Endothelial cell of umbilical vein (primary cell): ENCODE results near the gene HK1. TPM values are rescaled to one million over a fixed set of nuclear protein-coding genes. Genes with fewer than 3 reads are reported as not detected.

Source experiments
- BruUV-seq: library from RNA; stranded (reverse); fragments of 400-500 nt; replicated peaks from 2 replicates; lab custom pipeline; 2021; lab: Mats Ljungman, UMichigan
- CTCF ChIA-PET: fragments of 300-600, 350-600 bp; sonication (Branson Sonifier 250); formaldehyde crosslinking; loops from one replicate; lab custom pipeline; 2021; ENCODE audit warnings: antibody characterized with exemption, inconsistent platforms; lab: Charles Lee
- POLR2A ChIA-PET: fragments of 300-600, 350-600 bp; sonication (Branson Sonifier 250); formaldehyde crosslinking; loops from one replicate; lab custom pipeline; 2021; ENCODE audit warnings: antibody characterized with exemption, inconsistent platforms; lab: Charles Lee
- DNase-seq: peaks from one replicate; pipeline ENCODE4 v3.0.0-alpha.2; 2011; ENCODE audit warnings: low read depth, low spot score
- FAIRE-seq: peaks from 2 replicates; lab custom pipeline; 2011; peaks lifted over from hg19 to GRCh38; lab: Jason Lieb, UNC
- H2AFZ ChIP-seq: 2 replicates; pipeline ENCODE4 v1.6.0; 2012; ENCODE audit warnings: low read depth, low read length, control low read depth, inconsistent platforms
- H3K27ac ChIP-seq: 2 replicates; pipeline ENCODE4 v1.5.1; 2011; ENCODE audit warnings: low read depth, mild to moderate bottlenecking, control low read depth, low read length, moderate library complexity; ENCODE audit not compliant: insufficient read depth
- H3K27me3 ChIP-seq, 2 experiments: 2 replicates each; pipeline versions ENCODE4 v1.6.0 to v1.6.1; 2011; ENCODE audit warnings: low read length in 2 of 2, mixed read lengths in 1 of 2; ENCODE audit not compliant: control insufficient read depth in 2 of 2, insufficient read depth in 2 of 2
- H3K36me3 ChIP-seq, 2 experiments: 2 replicates in 1 of 2; 3 replicates in 1 of 2; pipeline ENCODE4 v1.5.1; 2011; ENCODE audit warnings: low read length in 2 of 2, mild to moderate bottlenecking in 1 of 2, moderate library complexity in 1 of 2; ENCODE audit not compliant: control insufficient read depth in 2 of 2, insufficient read depth in 2 of 2; ENCODE audit errors: extremely low read depth in 1 of 2
- H3K4me1 ChIP-seq: 3 replicates; pipeline ENCODE4 v1.5.1; 2011; ENCODE audit warnings: mild to moderate bottlenecking, low read length; ENCODE audit not compliant: control insufficient read depth, insufficient read depth; ENCODE audit errors: extremely low read depth
- H3K4me2 ChIP-seq: 2 replicates; pipeline ENCODE4 v1.6.1; 2011; ENCODE audit warnings: low read length, control low read depth, mixed read lengths; ENCODE audit not compliant: insufficient read depth
- H3K4me3 ChIP-seq, 3 experiments: fragments of 200-600 bp in 1 of 3; sonication (generic), shearing (Covaris generic) in 1 of 3; replicated peaks in 1 of 3; 2 replicates each; pipeline ENCODE4 v1.5.1; 2011 to 2016; ENCODE audit warnings: control low read depth in 3 of 3, low read length in 3 of 3, mild to moderate bottlenecking in 2 of 3, inconsistent platforms in 1 of 3, low read depth in 1 of 3, moderate library complexity in 1 of 3; ENCODE audit not compliant: insufficient read depth in 1 of 3
- H3K79me2 ChIP-seq: 2 replicates; pipeline ENCODE4 v1.6.0; 2012; ENCODE audit warnings: low read length, inconsistent platforms; ENCODE audit not compliant: control insufficient read depth, insufficient read depth
- H3K9ac ChIP-seq: replicated peaks from 2 replicates; pipeline ENCODE3; 2011; ENCODE audit warnings: low read length, control low read depth; ENCODE audit not compliant: insufficient read depth; ENCODE audit errors: extremely low read depth
- H3K9me1 ChIP-seq: replicated peaks from 3 replicates; pipeline ENCODE4 v1.6.0; 2011; ENCODE audit warnings: mild to moderate bottlenecking, low read length; ENCODE audit not compliant: control insufficient read depth, insufficient read depth; ENCODE audit errors: extremely low read depth
- H3K9me3 ChIP-seq: replicated peaks from 2 replicates; pipeline ENCODE4 v1.5.1; 2012; ENCODE audit warnings: low read length, inconsistent platforms; ENCODE audit not compliant: control insufficient read depth, insufficient read depth
- H4K20me1 ChIP-seq: replicated peaks from 2 replicates; pipeline ENCODE3; 2011; ENCODE audit warnings: mild to moderate bottlenecking, low read length; ENCODE audit not compliant: control insufficient read depth, insufficient read depth; ENCODE audit errors: extremely low read depth
- EZH2 ChIP-seq: IDR thresholded peaks from 2 replicates; pipeline ENCODE4 v1.6.1; 2012; ENCODE audit warnings: borderline replicate concordance, low read depth, mild to moderate bottlenecking, moderate library complexity, low read length, inconsistent platforms; ENCODE audit not compliant: severe bottlenecking
- FOS ChIP-seq: IDR thresholded peaks from 2 replicates; pipeline ENCODE4 v1.6.1; 2011; ENCODE audit warnings: mild to moderate bottlenecking, low read length, moderate library complexity, borderline replicate concordance; ENCODE audit not compliant: insufficient read depth
- GATA2 ChIP-seq: IDR thresholded peaks from 2 replicates; pipeline ENCODE4 v1.7.0; 2011; ENCODE audit warnings: low read depth, mild to moderate bottlenecking, moderate library complexity, mixed read lengths, low read length; ENCODE audit not compliant: insufficient read length, insufficient read depth
- JUN ChIP-seq: IDR thresholded peaks from 2 replicates; pipeline ENCODE4 v1.6.1; 2011; ENCODE audit warnings: borderline replicate concordance, low read depth; ENCODE audit not compliant: insufficient read length, insufficient read depth
- MYC ChIP-seq: IDR thresholded peaks from one replicate; pipeline ENCODE4 v1.6.1; 2011; ENCODE audit warnings: mild to moderate bottlenecking, low read depth, low read length
- POLR2A ChIP-seq: IDR thresholded peaks from 2 replicates; pipeline ENCODE4 v1.6.1; 2012; ENCODE audit warnings: low read depth, mild to moderate bottlenecking, control low read depth, low read length
- POLR2AphosphoS5 ChIP-seq: IDR thresholded peaks from 2 replicates; pipeline ENCODE4 v1.6.1; 2012; ENCODE audit warnings: low read depth, mild to moderate bottlenecking, control low read depth, low read length, moderate library complexity; ENCODE audit not compliant: insufficient read depth
- dilution Hi-C: fragments of 300-500 bp; cut with MboI; formaldehyde crosslinking; loops from one replicate; pipeline ENCODE4 v1.15.0; 2019; ENCODE audit warnings: low sequenced_read_pairs; ENCODE audit not compliant: extremely low pct_ligation_motif_present
- intact Hi-C: fragments of 100-400 bp; cut with micrococcal nuclease; formaldehyde crosslinking; loops from one replicate; pipeline ENCODE4 v1.10.0; 2022
- polyA plus RNA-seq, 4 experiments: library from polyadenylated mRNA; depleted of rRNA in 3 of 4; stranded (reverse) in 3 of 4; unstranded in 1 of 4; fragments of >200 nt; gene quantifications; 2 replicates each; pipeline versions ENCODE4 v1.2.1 to v1.2.3, GENCODE V29; 2011 to 2012; ENCODE audit warnings: missing spikeins in 1 of 4
- total RNA-seq: library from RNA; stranded (reverse); gene quantifications from 2 replicates; pipeline ENCODE4 v1.2.3, GENCODE V29; 2021
- TF ChIP-seq, protein P1 (sequence below): IDR thresholded peaks from 2 replicates; pipeline ENCODE4 v1.6.1; 2011; ENCODE audit not compliant: insufficient read depth, insufficient read length
- TF ChIP-seq, protein P2 (sequence below), 2 donors: IDR thresholded peaks; 1 replicate in 1 of 2; 2 replicates in 1 of 2; pipeline ENCODE4 v1.5.1; 2011; ENCODE audit warnings: low read length in 2 of 2, mild to moderate bottlenecking in 2 of 2, moderate library complexity in 2 of 2, control low read depth in 1 of 2, inconsistent platforms in 1 of 2, low read depth in 1 of 2; ENCODE audit not compliant: insufficient read depth in 1 of 2; ENCODE audit errors: extremely low read depth in 1 of 2

HK1 gene
- total and polyA plus RNA-seq, 2 donors (not counting 3 experiments of a cell fraction or from before 2014, with no cell fraction given): 50.8 to 121 TPM

DNA sequence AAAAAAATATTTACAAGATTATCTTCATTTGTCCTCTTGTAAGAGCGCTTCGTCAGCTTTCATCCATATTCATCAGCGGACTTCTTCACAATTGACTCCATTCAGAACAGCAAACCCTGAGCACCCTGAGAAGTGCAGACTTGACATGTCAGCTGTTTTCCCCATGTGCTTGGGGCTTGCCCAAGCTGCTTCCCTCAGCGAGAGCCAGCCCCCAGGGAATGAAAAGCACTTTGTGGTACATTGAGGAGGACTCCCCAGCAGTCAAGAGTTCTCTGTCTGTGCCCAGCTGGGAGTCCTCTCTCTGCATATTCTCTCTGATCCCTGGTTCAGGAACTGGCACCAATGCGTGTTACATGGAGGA is 35.5 kb upstream of the HK1 start:
- Histone ChIP-seq H3K4me2 (no peak overlapping the region), H3K27ac (no peak overlapping the region), H3K9me1 (no peaks in the 10 kb centered on the region), H3K4me3 (no peak overlapping the region), H3K4me1 (peaks cover 14% of the 10 kb centered on the region), H3K27me3 (no peaks in the 10 kb centered on the region), H3K9me3 (no peaks in the 10 kb centered on the region), H2AFZ (no peak overlapping the region), H3K36me3 (no peaks in the 10 kb centered on the region), H3K79me2 (no peaks in the 10 kb centered on the region), H3K9ac (no peak overlapping the region), H4K20me1 (no peaks in the 10 kb centered on the region)
- BruUV-seq: no TSS peak
- ChIA-PET CTCF (interaction anchor here (0.9 to 6.5 kb wide), 5 partner anchors 36 to 166 kb away, joined by 3 to 103 read pairs (median 6); partner anchors contain the start of gene HK1), POLR2A (interaction anchor here (0.6 to 0.7 kb wide), 3 partner anchors 34 to 111 kb away, joined by 4 to 10 read pairs (median 5); no protein-coding TSS in a partner anchor)
- TF ChIP-seq JUN: no peak
- TF ChIP-seq POLR2A: no peak
- TF ChIP-seq GATA2: no peak
- TF ChIP-seq MYC: no peak
- TF ChIP-seq, protein P1, sequence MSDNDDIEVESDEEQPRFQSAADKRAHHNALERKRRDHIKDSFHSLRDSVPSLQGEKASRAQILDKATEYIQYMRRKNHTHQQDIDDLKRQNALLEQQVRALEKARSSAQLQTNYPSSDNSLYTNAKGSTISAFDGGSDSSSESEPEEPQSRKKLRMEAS: no peak
- TF ChIP-seq EZH2: no peak
- no peak for TF ChIP-seq FOS
- TF ChIP-seq, protein P2, sequence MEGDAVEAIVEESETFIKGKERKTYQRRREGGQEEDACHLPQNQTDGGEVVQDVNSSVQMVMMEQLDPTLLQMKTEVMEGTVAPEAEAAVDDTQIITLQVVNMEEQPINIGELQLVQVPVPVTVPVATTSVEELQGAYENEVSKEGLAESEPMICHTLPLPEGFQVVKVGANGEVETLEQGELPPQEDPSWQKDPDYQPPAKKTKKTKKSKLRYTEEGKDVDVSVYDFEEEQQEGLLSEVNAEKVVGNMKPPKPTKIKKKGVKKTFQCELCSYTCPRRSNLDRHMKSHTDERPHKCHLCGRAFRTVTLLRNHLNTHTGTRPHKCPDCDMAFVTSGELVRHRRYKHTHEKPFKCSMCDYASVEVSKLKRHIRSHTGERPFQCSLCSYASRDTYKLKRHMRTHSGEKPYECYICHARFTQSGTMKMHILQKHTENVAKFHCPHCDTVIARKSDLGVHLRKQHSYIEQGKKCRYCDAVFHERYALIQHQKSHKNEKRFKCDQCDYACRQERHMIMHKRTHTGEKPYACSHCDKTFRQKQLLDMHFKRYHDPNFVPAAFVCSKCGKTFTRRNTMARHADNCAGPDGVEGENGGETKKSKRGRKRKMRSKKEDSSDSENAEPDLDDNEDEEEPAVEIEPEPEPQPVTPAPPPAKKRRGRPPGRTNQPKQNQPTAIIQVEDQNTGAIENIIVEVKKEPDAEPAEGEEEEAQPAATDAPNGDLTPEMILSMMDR (IDR thresholded peaks at IDR 0.05; ENCODE audit: extremely low read depth in 1 of 2, insufficient read depth in 1 of 2, low read depth in 1 of 2, low read length in 2 of 2): no peak
- no peak for TF ChIP-seq POLR2AphosphoS5
- DNase-seq (no peak), FAIRE-seq (no peak)
- intact Hi-C loops: no loop called here
- dilution Hi-C loops: loop anchor here (25.0 kb wide), 1 partner anchor 144 kb away; no protein-coding TSS in a partner anchor
